Sigmoid colon (tissue), 7 donors: ENCODE data around the gene ZC3HAV1. TPM values are rescaled to one million over a fixed set of nuclear protein-coding genes. Genes with fewer than 3 reads are reported as not detected.

ENCODE experiments used
- DNase-seq: peaks from one replicate; pipeline ENCODE4 v3.0.0-alpha.2; 2019
- H3K27ac ChIP-seq, 4 donors: fragments of 200-600 bp; sonication (generic); one replicate each; pipeline ENCODE4 v1.5.1; 2016 to 2019; ENCODE audit warnings: mild to moderate bottlenecking in 1 of 4
- H3K27me3 ChIP-seq, 3 donors: fragments of 200-600 bp; sonication (generic); one replicate each; pipeline ENCODE4 v1.5.1; 2019; ENCODE audit warnings: mild to moderate bottlenecking in 1 of 3
- H3K36me3 ChIP-seq, 4 donors: fragments of 200-600 bp; sonication (generic); one replicate each; pipeline ENCODE4 v1.5.1; 2016 to 2019
- H3K4me1 ChIP-seq, 4 donors: fragments of 200-600 bp; sonication (generic); one replicate each; pipeline ENCODE4 v1.5.1; 2017 to 2019
- H3K4me3 ChIP-seq, 4 donors: fragments of 200-600 bp; sonication (generic); one replicate each; pipeline ENCODE4 v1.5.1; 2017 to 2019; ENCODE audit warnings: mild to moderate bottlenecking in 2 of 4, moderate library complexity in 1 of 4
- H3K9me3 ChIP-seq, 4 donors: fragments of 200-600 bp in 3 of 4; sonication (generic) in 3 of 4; one replicate each; pipeline versions ENCODE4 v1.5.1 to v1.6.1; 2013 to 2019
- CTCF ChIP-seq, 4 experiments: fragments of 450-650 bp in 3 of 4; fragments of 200-600 bp in 1 of 4; IDR thresholded peaks; one replicate each; pipeline ENCODE4 v1.5.1; 2016 to 2019; ENCODE audit warnings: antibody characterized with exemption in 4 of 4, mild to moderate bottlenecking in 3 of 4, moderate library complexity in 2 of 4
- EP300 ChIP-seq, 4 donors: sonication (generic); formaldehyde crosslinking; IDR thresholded peaks; one replicate each; pipeline ENCODE4 v1.6.1; 2017; ENCODE audit warnings: antibody characterized with exemption in 4 of 4
- POLR2A ChIP-seq, 2 donors: fragments of 450-650 bp; IDR thresholded peaks; one replicate each; pipeline ENCODE4 v1.6.1; 2016; ENCODE audit warnings: antibody characterized with exemption in 2 of 2, mild to moderate bottlenecking in 2 of 2, moderate library complexity in 2 of 2
- POLR2AphosphoS5 ChIP-seq, 4 donors: sonication (generic); formaldehyde crosslinking; IDR thresholded peaks; one replicate each; pipeline ENCODE4 v1.6.1; 2017; ENCODE audit warnings: antibody characterized with exemption in 4 of 4
- WGBS, 2 donors: extraction: QIAGEN DNeasy Blood & Tissue Kit; methylation state at CpG; one replicate each; pipeline ENCODE4 v1.1.7; 2013; 5-methylcytosine and 5-hydroxymethylcytosine counted together
- intact Hi-C: fragments of 100-400 bp; cut with DNase I; formaldehyde crosslinking; loops from one replicate; pipeline ENCODE4 v1.15.1; 2023
- polyA plus RNA-seq, 3 donors: library from polyadenylated mRNA; stranded (reverse); fragments of 200-250 nt; gene quantifications; one replicate each; pipeline ENCODE4 v1.2.3, GENCODE V29; 2013
- total RNA-seq, 4 donors: library from RNA; depleted of rRNA; stranded (reverse); fragments of >200 nt; gene quantifications; one replicate each; pipeline ENCODE4 v1.1.0, GENCODE V29; 2016
- donor health status: healthy with polysubstance abuse.
- donor health status: Bipolar disorder and iron deficiency.
- donor health status: healthy.

ZC3HAV1 gene
- total and polyA plus RNA-seq, 7 donors, result 4.2 to 29.1 (median 23.4) TPM

DNA sequence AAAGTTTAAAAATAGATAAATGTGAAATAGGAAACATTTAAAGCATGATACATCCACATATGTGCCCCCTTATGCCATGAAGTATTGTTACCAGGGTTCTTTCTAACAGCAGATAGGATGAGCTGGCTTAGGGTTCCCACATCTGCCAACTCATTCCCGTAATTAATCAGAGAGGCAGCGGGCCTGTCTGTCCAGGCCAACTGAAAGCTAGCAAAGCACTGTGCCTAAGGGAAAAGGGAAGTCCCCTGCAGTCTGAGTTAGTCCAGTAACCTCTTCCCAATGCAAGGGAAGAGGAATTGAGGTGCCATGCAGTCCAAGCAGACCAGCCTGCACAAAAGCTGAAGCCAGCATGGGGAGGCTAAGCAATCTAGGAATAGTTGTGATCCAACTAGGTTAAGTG lies 55.4 kb downstream of the ZC3HAV1 start:
- no peak for TF ChIP-seq POLR2AphosphoS5 (IDR thresholded peaks at IDR 0.05)
- no peak for TF ChIP-seq POLR2A (IDR thresholded peaks at IDR 0.05)
- TF ChIP-seq CTCF (IDR thresholded peaks at IDR 0.05), result no peak
- no peak for TF ChIP-seq EP300 (IDR thresholded peaks at IDR 0.05)
- Histone ChIP-seq H3K27ac (no peak overlapping the region), H3K36me3 (peaks cover 11 to 79% (median 30%) of the 10 kb centered on the region in 4 donors), H3K4me1 (no peaks in the 10 kb centered on the region), H3K4me3 (no peak overlapping the region), H3K27me3 (no peaks in the 10 kb centered on the region), H3K9me3 (no peaks in the 10 kb centered on the region)
- intact Hi-C loops, result no loop called here
- 90 to 92% methylated on average over 2 of the region's 2 CpGs for WGBS, 2 donors
- DNase-seq, result no peak

- no peak overlapping the region for H3K4me3 ChIP-seq
- peaks cover 11 to 92% (median 35%) of the 10 kb centered on the region in 4 donors for H3K36me3 ChIP-seq
- intact Hi-C loops, result no loop called here
- H3K27me3 ChIP-seq, result no peaks in the 10 kb centered on the region
- TF ChIP-seq POLR2AphosphoS5 (IDR thresholded peaks at IDR 0.05) (no peak), CTCF (IDR thresholded peaks at IDR 0.05) (no peak), EP300 (IDR thresholded peaks at IDR 0.05) (no peak), POLR2A (IDR thresholded peaks at IDR 0.05) (no peak)
- H3K9me3 ChIP-seq, result no peaks in the 10 kb centered on the region
- no peaks in the 10 kb centered on the region for H3K4me1 ChIP-seq
- no peak overlapping the region for H3K27ac ChIP-seq
- no peak for DNase-seq
These were observed 57.9 kb downstream of the ZC3HAV1 start for GRCh38 chr7:139051655-139052054.

DNA sequence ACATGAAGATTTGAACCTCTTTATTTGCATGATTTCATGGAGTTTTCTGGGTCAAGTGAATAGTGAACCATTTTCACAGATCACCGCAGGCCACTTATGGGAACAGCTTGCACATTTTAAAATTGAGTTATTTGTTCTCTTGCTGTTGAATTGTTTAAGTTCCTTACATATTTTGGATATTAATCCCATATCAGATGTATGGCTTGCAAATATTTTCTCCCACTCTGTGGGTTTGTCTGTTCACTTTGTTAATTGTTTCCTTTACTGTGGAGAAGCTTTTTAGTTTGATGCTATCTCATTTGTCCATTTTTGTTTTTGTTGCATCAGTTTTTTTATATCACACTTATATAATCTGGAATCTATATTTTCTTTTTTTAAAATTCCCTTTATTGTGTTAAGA lies 59.6 kb downstream of the ZC3HAV1 start:
- no peak overlapping the region for H3K4me3 ChIP-seq
- no peak overlapping the region for H3K27ac ChIP-seq
- no peaks in the 10 kb centered on the region for H3K27me3 ChIP-seq
- WGBS, 2 donors, result 93 to 97% methylated on average over 1 of the region's 1 CpG
- TF ChIP-seq POLR2AphosphoS5 (IDR thresholded peaks at IDR 0.05) (no peak), EP300 (IDR thresholded peaks at IDR 0.05) (no peak), CTCF (IDR thresholded peaks at IDR 0.05) (no peak), POLR2A (IDR thresholded peaks at IDR 0.05) (no peak)
- no peaks in the 10 kb centered on the region for H3K9me3 ChIP-seq
- H3K4me1 ChIP-seq, result no peaks in the 10 kb centered on the region
- H3K36me3 ChIP-seq, result peaks cover 11 to 91% (median 31%) of the 10 kb centered on the region in 4 donors
- DNase-seq, result no peak
- intact Hi-C loops, result no loop called here

GRCh38 chr7:139049111-139049510 lies 60.4 kb downstream of the ZC3HAV1 start:
- H3K9me3 ChIP-seq, result no peaks in the 10 kb centered on the region
- TF ChIP-seq CTCF (IDR thresholded peaks at IDR 0.05) (no peak), POLR2A (IDR thresholded peaks at IDR 0.05) (no peak), POLR2AphosphoS5 (IDR thresholded peaks at IDR 0.05) (no peak), EP300 (IDR thresholded peaks at IDR 0.05) (no peak)
- no peaks in the 10 kb centered on the region for H3K27me3 ChIP-seq
- peaks cover 11 to 84% (median 24%) of the 10 kb centered on the region in 4 donors for H3K36me3 ChIP-seq
- H3K4me1 ChIP-seq, result no peaks in the 10 kb centered on the region
- whole genome bisulfite sequencing, 2 donors, result 79 to 92% methylated on average over 7 of the region's 7 CpGs
- intact Hi-C loops, result no loop called here
- no peak for DNase-seq
- H3K27ac ChIP-seq, result no peak overlapping the region
- no peak overlapping the region for H3K4me3 ChIP-seq

GRCh38 chr7:139047970-139048369 lies 61.5 kb downstream of the ZC3HAV1 start:
- intact Hi-C loops, result no loop called here
- TF ChIP-seq EP300 (IDR thresholded peaks at IDR 0.05) (no peak), CTCF (IDR thresholded peaks at IDR 0.05) (no peak)
- Histone ChIP-seq H3K4me3 (no peak overlapping the region), H3K4me1 (no peaks in the 10 kb centered on the region), H3K27ac (no peak overlapping the region), H3K36me3 (peaks cover 3 to 73% (median 18%) of the 10 kb centered on the region in 4 donors), H3K27me3 (no peaks in the 10 kb centered on the region), H3K9me3 (no peaks in the 10 kb centered on the region)
- WGBS, 2 donors, result 78 to 87% methylated on average over 3 of the region's 3 CpGs
- DNase-seq, result no peak
